Liver (tissue), 9 donors: ENCODE results near the gene KRTAP10-5. TPM values are rescaled to one million over a fixed set of nuclear protein-coding genes. Genes with fewer than 3 reads are reported as not detected.

ENCODE experiments used
- DNase-seq: peaks from one replicate; pipeline ENCODE4 v3.0.0-alpha.2; 2017; ENCODE audit warnings: low spot score
- H3K27ac ChIP-seq, 2 donors: one replicate each; pipeline ENCODE4 v1.7.0; 2013; ENCODE audit warnings: inconsistent platforms in 2 of 2, low read length in 2 of 2, control low read depth in 1 of 2, low read depth in 1 of 2, mild to moderate bottlenecking in 1 of 2
- H3K27me3 ChIP-seq, 4 donors: one replicate each; pipeline versions ENCODE4 v1.6.1 to v1.7.0; 2013; ENCODE audit warnings: low read length in 3 of 4, inconsistent platforms in 1 of 4, mild to moderate bottlenecking in 1 of 4, moderate library complexity in 1 of 4; ENCODE audit not compliant: control insufficient read depth in 4 of 4, insufficient read depth in 4 of 4
- H3K36me3 ChIP-seq, 4 donors: one replicate each; pipeline versions ENCODE4 v1.6.1 to v1.7.0; 2013; ENCODE audit warnings: low read length in 3 of 4, mild to moderate bottlenecking in 3 of 4, low read depth in 1 of 4, moderate library complexity in 1 of 4; ENCODE audit not compliant: control insufficient read depth in 4 of 4, insufficient read depth in 3 of 4
- H3K4me1 ChIP-seq, 4 donors: one replicate each; pipeline versions ENCODE4 v1.6.1 to v1.7.0; 2013; ENCODE audit warnings: low read length in 3 of 4, mild to moderate bottlenecking in 3 of 4, moderate library complexity in 1 of 4; ENCODE audit not compliant: control insufficient read depth in 4 of 4, insufficient read depth in 4 of 4
- H3K4me3 ChIP-seq, 3 donors: one replicate each; pipeline versions ENCODE4 v1.6.1 to v1.7.0; 2013; ENCODE audit warnings: low read length in 3 of 3, control low read depth in 1 of 3, low read depth in 1 of 3, mild to moderate bottlenecking in 1 of 3
- H3K9ac ChIP-seq, 2 donors: one replicate each; pipeline ENCODE4 v1.7.0; 2013; ENCODE audit warnings: low read length in 2 of 2, mild to moderate bottlenecking in 2 of 2, moderate library complexity in 2 of 2, control low read depth in 1 of 2, low read depth in 1 of 2
- H3K9me3 ChIP-seq, 4 donors: one replicate each; pipeline versions ENCODE4 v1.6.1 to v1.7.0; 2013; ENCODE audit warnings: low read length in 3 of 4; ENCODE audit not compliant: control insufficient read depth in 4 of 4
- EGR1 ChIP-seq, 2 donors: IDR thresholded peaks; 2 replicates each; pipeline ENCODE4 v1.6.1; 2016 to 2018; ENCODE audit warnings: antibody characterized with exemption in 2 of 2, low read depth in 2 of 2
- FOXA1 ChIP-seq: IDR thresholded peaks from 2 replicates; pipeline ENCODE4 v1.6.1; 2016; ENCODE audit warnings: antibody characterized with exemption
- FOXA2 ChIP-seq: IDR thresholded peaks from 2 replicates; pipeline ENCODE4 v1.6.1; 2016; ENCODE audit warnings: antibody characterized with exemption
- HNF4A ChIP-seq, 2 donors: conservative IDR thresholded peaks; 2 replicates each; pipeline ENCODE4 v1.6.1; 2016; ENCODE audit warnings: antibody characterized with exemption in 2 of 2, mild to moderate bottlenecking in 2 of 2
- JUND ChIP-seq, 2 donors: IDR thresholded peaks; 2 replicates each; pipeline ENCODE4 v1.6.1; 2016; ENCODE audit warnings: antibody characterized with exemption in 2 of 2
- NR2F2 ChIP-seq: IDR thresholded peaks from 2 replicates; pipeline ENCODE4 v1.6.1; 2016; ENCODE audit warnings: antibody characterized with exemption
- RAD21 ChIP-seq, 2 donors: IDR thresholded peaks; 2 replicates each; pipeline ENCODE4 v1.6.1; 2016; ENCODE audit warnings: antibody characterized with exemption in 2 of 2, mild to moderate bottlenecking in 2 of 2
- RXRA ChIP-seq, 2 donors: IDR thresholded peaks; 2 replicates each; pipeline ENCODE4 v1.6.1; 2017 to 2018; ENCODE audit warnings: antibody characterized with exemption in 2 of 2, mild to moderate bottlenecking in 1 of 2
- SP1 ChIP-seq: IDR thresholded peaks from 2 replicates; pipeline ENCODE4 v1.6.1; 2018; ENCODE audit warnings: antibody characterized with exemption, mild to moderate bottlenecking
- TAF1 ChIP-seq: conservative IDR thresholded peaks from 2 replicates; pipeline ENCODE4 v1.6.1; 2016; ENCODE audit warnings: antibody characterized with exemption, mild to moderate bottlenecking
- YY1 ChIP-seq: IDR thresholded peaks from 2 replicates; pipeline ENCODE4 v1.6.1; 2016; ENCODE audit warnings: antibody characterized with exemption, mild to moderate bottlenecking
- WGBS: extraction: QIAGEN DNeasy Blood & Tissue Kit; methylation state at CpG from one replicate; pipeline ENCODE4 v1.1.7; 2013; 5-methylcytosine and 5-hydroxymethylcytosine counted together
- polyA plus RNA-seq, 2 donors: library from polyadenylated mRNA; stranded (reverse) in 1 of 2; unstranded in 1 of 2; fragments of 200-250 nt in 1 of 2; fragments of >200 nt in 1 of 2; fragmentation: Nextera tagmentation in 1 of 2; extraction: Ambion mirVana in 1 of 2; gene quantifications; one replicate each; pipeline versions ENCODE4 v1.2.1 to v1.2.3, GENCODE V29; 2013 to 2015
- total RNA-seq, 2 donors: library from RNA; depleted of rRNA; stranded (reverse); fragments of >200 nt; gene quantifications; one replicate each; pipeline ENCODE4 v1.2.3, GENCODE V29; 2014
- TF ChIP-seq, protein P1 (sequence below): IDR thresholded peaks from 2 replicates; pipeline ENCODE4 v1.6.1; 2016; ENCODE audit warnings: antibody characterized with exemption
- TF ChIP-seq, protein P2 (sequence below): IDR thresholded peaks from 2 replicates; pipeline ENCODE4 v1.6.1; 2016; ENCODE audit warnings: antibody characterized with exemption
- TF ChIP-seq, protein P3 (sequence below): IDR thresholded peaks from 2 replicates; pipeline ENCODE4 v1.6.1; 2016; ENCODE audit warnings: antibody characterized with exemption, mild to moderate bottlenecking
- TF ChIP-seq, protein P4 (sequence below): fragments of 150-350 bp; IDR thresholded peaks from 2 replicates; pipeline ENCODE4 v1.5.1; 2017; ENCODE audit warnings: improper control_type of control experiment, low read depth, low read length; ENCODE audit not compliant: missing input control
- donor health status: healthy.
- donor health status: healthy.
- donor health status: healthy.
- donor health status: healthy.
- donor health status: healthy.

KRTAP10-5 gene
- total and polyA plus RNA-seq, 4 donors, result not detected

DNA sequence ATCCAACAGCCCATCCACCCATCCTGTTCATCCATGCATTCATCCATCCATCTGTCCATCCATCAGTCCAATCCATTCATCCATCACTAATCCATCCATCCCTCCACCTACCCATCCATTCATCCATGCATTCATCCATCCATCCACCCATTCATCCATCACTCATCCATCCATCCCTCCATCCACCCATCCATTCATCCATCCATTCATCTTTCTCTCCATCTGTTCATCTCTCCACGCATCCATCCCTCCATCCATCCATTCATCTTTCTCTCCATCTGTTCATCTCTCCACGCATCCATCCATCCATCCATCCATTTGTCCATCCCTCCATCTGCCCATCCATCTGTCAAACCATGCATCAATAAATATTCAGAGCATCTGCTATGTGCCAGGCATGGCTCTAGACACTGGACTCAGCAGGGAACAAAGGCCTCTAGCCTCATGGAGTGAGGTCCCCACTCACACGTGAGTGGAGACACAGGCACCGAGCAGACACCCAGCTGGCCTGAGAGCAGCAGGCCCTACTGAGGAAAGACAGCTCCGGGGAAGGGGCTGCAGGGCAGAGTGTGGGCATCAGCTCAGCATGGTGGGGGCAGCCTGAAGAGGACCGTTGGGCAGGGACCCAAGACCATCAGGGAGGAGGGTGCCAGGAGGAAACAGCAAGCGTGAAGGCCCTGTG is 50.0 kb downstream of the KRTAP10-5 start (continued):
- TF ChIP-seq RXRA (IDR thresholded peaks at IDR 0.05) (no peak), RAD21 (IDR thresholded peaks at IDR 0.05) (no peak)

DNA sequence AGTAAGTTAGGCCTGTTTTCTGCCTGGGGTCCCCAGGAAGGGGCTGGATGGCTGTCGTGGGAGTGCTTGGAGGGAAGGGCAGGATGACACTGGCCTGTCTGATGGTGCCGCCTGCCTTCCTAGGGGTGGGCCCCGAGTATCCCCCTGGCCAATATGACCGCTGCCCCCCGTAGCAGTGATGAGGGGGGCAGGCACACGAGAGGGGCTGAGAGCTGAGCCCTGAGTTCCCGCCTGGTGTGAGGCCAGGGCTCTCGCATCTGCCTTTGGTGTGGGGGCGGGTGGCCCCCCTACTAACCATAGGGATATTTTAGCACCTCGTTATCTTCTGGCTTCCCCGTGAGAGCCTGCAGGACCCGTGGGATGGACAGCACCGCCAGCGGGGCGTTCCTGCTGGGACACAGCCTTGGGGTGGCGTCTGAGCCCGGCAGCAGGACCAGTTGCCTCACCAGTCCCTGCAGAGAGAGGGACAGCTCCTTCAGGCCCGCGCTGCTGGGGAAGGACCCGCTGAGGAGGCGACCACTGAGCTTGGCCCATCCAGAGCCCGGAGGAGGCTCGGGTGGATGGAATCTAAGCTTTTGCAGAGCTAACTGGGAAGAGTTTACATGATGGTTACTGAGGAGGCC is 50.8 kb downstream of the KRTAP10-5 start:
- no peaks in the 10 kb centered on the region for H3K27me3 ChIP-seq
- H3K36me3 ChIP-seq, result no peaks in the 10 kb centered on the region
- no peak overlapping the region for H3K27ac ChIP-seq
- no peak for TF ChIP-seq EGR1 (IDR thresholded peaks at IDR 0.05; ENCODE audit: low read depth in 2 of 2)
- TF ChIP-seq RAD21 (IDR thresholded peaks at IDR 0.05), result no peak
- TF ChIP-seq, protein P1, sequence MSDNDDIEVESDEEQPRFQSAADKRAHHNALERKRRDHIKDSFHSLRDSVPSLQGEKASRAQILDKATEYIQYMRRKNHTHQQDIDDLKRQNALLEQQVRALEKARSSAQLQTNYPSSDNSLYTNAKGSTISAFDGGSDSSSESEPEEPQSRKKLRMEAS, result no peak
- TF ChIP-seq NR2F2, result no peak
- no peak for TF ChIP-seq FOXA1
- no peak for TF ChIP-seq SP1
- TF ChIP-seq TAF1, result no peak
- TF ChIP-seq, protein P2, sequence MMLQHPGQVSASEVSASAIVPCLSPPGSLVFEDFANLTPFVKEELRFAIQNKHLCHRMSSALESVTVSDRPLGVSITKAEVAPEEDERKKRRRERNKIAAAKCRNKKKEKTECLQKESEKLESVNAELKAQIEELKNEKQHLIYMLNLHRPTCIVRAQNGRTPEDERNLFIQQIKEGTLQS, result no peak
- TF ChIP-seq, protein P3, sequence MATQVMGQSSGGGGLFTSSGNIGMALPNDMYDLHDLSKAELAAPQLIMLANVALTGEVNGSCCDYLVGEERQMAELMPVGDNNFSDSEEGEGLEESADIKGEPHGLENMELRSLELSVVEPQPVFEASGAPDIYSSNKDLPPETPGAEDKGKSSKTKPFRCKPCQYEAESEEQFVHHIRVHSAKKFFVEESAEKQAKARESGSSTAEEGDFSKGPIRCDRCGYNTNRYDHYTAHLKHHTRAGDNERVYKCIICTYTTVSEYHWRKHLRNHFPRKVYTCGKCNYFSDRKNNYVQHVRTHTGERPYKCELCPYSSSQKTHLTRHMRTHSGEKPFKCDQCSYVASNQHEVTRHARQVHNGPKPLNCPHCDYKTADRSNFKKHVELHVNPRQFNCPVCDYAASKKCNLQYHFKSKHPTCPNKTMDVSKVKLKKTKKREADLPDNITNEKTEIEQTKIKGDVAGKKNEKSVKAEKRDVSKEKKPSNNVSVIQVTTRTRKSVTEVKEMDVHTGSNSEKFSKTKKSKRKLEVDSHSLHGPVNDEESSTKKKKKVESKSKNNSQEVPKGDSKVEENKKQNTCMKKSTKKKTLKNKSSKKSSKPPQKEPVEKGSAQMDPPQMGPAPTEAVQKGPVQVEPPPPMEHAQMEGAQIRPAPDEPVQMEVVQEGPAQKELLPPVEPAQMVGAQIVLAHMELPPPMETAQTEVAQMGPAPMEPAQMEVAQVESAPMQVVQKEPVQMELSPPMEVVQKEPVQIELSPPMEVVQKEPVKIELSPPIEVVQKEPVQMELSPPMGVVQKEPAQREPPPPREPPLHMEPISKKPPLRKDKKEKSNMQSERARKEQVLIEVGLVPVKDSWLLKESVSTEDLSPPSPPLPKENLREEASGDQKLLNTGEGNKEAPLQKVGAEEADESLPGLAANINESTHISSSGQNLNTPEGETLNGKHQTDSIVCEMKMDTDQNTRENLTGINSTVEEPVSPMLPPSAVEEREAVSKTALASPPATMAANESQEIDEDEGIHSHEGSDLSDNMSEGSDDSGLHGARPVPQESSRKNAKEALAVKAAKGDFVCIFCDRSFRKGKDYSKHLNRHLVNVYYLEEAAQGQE, result no peak
- no peak for TF ChIP-seq FOXA2
- no peak for TF ChIP-seq JUND (IDR thresholded peaks at IDR 0.05)
- TF ChIP-seq RXRA (IDR thresholded peaks at IDR 0.05), result no peak
- TF ChIP-seq HNF4A (conservative IDR thresholded peaks at IDR 0.05), result no peak
- TF ChIP-seq YY1, result no peak
- TF ChIP-seq, protein P4, sequence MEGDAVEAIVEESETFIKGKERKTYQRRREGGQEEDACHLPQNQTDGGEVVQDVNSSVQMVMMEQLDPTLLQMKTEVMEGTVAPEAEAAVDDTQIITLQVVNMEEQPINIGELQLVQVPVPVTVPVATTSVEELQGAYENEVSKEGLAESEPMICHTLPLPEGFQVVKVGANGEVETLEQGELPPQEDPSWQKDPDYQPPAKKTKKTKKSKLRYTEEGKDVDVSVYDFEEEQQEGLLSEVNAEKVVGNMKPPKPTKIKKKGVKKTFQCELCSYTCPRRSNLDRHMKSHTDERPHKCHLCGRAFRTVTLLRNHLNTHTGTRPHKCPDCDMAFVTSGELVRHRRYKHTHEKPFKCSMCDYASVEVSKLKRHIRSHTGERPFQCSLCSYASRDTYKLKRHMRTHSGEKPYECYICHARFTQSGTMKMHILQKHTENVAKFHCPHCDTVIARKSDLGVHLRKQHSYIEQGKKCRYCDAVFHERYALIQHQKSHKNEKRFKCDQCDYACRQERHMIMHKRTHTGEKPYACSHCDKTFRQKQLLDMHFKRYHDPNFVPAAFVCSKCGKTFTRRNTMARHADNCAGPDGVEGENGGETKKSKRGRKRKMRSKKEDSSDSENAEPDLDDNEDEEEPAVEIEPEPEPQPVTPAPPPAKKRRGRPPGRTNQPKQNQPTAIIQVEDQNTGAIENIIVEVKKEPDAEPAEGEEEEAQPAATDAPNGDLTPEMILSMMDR, result no peak
- no peak overlapping the region for H3K9ac ChIP-seq
- no peak overlapping the region for H3K4me3 ChIP-seq
- H3K9me3 ChIP-seq, result no peaks in the 10 kb centered on the region
- no peaks in the 10 kb centered on the region for H3K4me1 ChIP-seq
- no peak for DNase-seq
- WGBS, result 76% methylated on average over 23 of the region's 23 CpGs

Other genes with a start within 250 kb of the KRTAP10-5 start
- 10 to 100 TPM; 11.7 to 12.9 TPM for gene CFAP410, start 241.2 kb downstream of the KRTAP10-5 start, total RNA-seq
- gene CFAP410, start 241.2 kb downstream of the KRTAP10-5 start, polyA plus RNA-seq, result 10 to 100 TPM in 1 of 2 donors, 1 to 10 TPM in 1; 7.9 to 16.3 TPM
- 1 to 10 TPM in 1 of 2 donors, under 1 TPM in 1; 0.65 to 1.3 TPM for gene TRPM2, start 227.0 kb downstream of the KRTAP10-5 start, total RNA-seq
- under 1 TPM; 0.43 to 0.61 TPM for gene TRPM2, start 227.0 kb downstream of the KRTAP10-5 start, polyA plus RNA-seq
- 10 to 100 TPM in 1 of 2 donors, 1 to 10 TPM in 1; 3.0 to 14.2 TPM for gene LRRC3, start 125.1 kb downstream of the KRTAP10-5 start, total RNA-seq
- 10 to 100 TPM in 1 of 2 donors, 1 to 10 TPM in 1; 3.9 to 11.1 TPM for gene LRRC3, start 125.1 kb downstream of the KRTAP10-5 start, polyA plus RNA-seq
- not detected for gene KRTAP10-1, start 40.4 kb downstream of the KRTAP10-5 start, total RNA-seq
- gene KRTAP10-1, start 40.4 kb downstream of the KRTAP10-5 start, polyA plus RNA-seq, result not detected
- not detected for gene KRTAP10-2, start 29.1 kb downstream of the KRTAP10-5 start, total RNA-seq
- gene KRTAP10-2, start 29.1 kb downstream of the KRTAP10-5 start, polyA plus RNA-seq, result not detected
- gene KRTAP10-3, start 21.8 kb downstream of the KRTAP10-5 start, total RNA-seq, result not detected
- gene KRTAP10-3, start 21.8 kb downstream of the KRTAP10-5 start, polyA plus RNA-seq, result not detected
- gene KRTAP10-4, start 6.9 kb downstream of the KRTAP10-5 start, total RNA-seq, result not detected
- gene KRTAP10-4, start 6.9 kb downstream of the KRTAP10-5 start, polyA plus RNA-seq, result not detected
- not detected for gene KRTAP10-6, start 11.9 kb upstream of the KRTAP10-5 start, total RNA-seq
- not detected for gene KRTAP10-6, start 11.9 kb upstream of the KRTAP10-5 start, polyA plus RNA-seq
- not detected for gene KRTAP10-7, start 20.0 kb upstream of the KRTAP10-5 start, total RNA-seq
- not detected for gene KRTAP10-7, start 20.0 kb upstream of the KRTAP10-5 start, polyA plus RNA-seq
- gene KRTAP10-8, start 31.5 kb upstream of the KRTAP10-5 start, total RNA-seq, result not detected
- gene KRTAP10-8, start 31.5 kb upstream of the KRTAP10-5 start, polyA plus RNA-seq, result not detected
- not detected for gene KRTAP10-9, start 46.5 kb upstream of the KRTAP10-5 start, total RNA-seq
- gene KRTAP10-9, start 46.5 kb upstream of the KRTAP10-5 start, polyA plus RNA-seq, result not detected
- gene KRTAP10-10, start 56.8 kb upstream of the KRTAP10-5 start, total RNA-seq, result not detected
- gene KRTAP10-10, start 56.8 kb upstream of the KRTAP10-5 start, polyA plus RNA-seq, result not detected
- not detected for gene KRTAP10-11, start 65.8 kb upstream of the KRTAP10-5 start, total RNA-seq
- not detected for gene KRTAP10-11, start 65.8 kb upstream of the KRTAP10-5 start, polyA plus RNA-seq
- gene KRTAP12-4, start 74.1 kb upstream of the KRTAP10-5 start, total RNA-seq, result not detected
- gene KRTAP12-4, start 74.1 kb upstream of the KRTAP10-5 start, polyA plus RNA-seq, result not detected
- gene KRTAP12-3, start 77.3 kb upstream of the KRTAP10-5 start, total RNA-seq, result not detected
- gene KRTAP12-3, start 77.3 kb upstream of the KRTAP10-5 start, polyA plus RNA-seq, result not detected
- gene KRTAP12-2, start 86.3 kb upstream of the KRTAP10-5 start, total RNA-seq, result not detected
- gene KRTAP12-2, start 86.3 kb upstream of the KRTAP10-5 start, polyA plus RNA-seq, result not detected
- gene KRTAP12-1, start 101.6 kb upstream of the KRTAP10-5 start, total RNA-seq, result not detected
- not detected for gene KRTAP12-1, start 101.6 kb upstream of the KRTAP10-5 start, polyA plus RNA-seq
- gene KRTAP10-12, start 116.6 kb upstream of the KRTAP10-5 start, total RNA-seq, result not detected
- gene KRTAP10-12, start 116.6 kb upstream of the KRTAP10-5 start, polyA plus RNA-seq, result not detected
- gene TSPEAR, start 131.0 kb upstream of the KRTAP10-5 start, total RNA-seq, result under 1 TPM in 1 of 2 donors, not detected in 1; under 0.01 TPM
- under 1 TPM; 0.01 to 0.14 TPM for gene TSPEAR, start 131.0 kb upstream of the KRTAP10-5 start, polyA plus RNA-seq
- 10 to 100 TPM; 35.1 to 83.5 TPM for gene UBE2G2, start 221.2 kb upstream of the KRTAP10-5 start, total RNA-seq
- 10 to 100 TPM; 27.4 to 46.6 TPM for gene UBE2G2, start 221.2 kb upstream of the KRTAP10-5 start, polyA plus RNA-seq
- gene SUMO3, start 237.5 kb upstream of the KRTAP10-5 start, total RNA-seq, result 10 to 100 TPM; 35.1 to 39.9 TPM
- 10 to 100 TPM; 41.4 to 51.0 TPM for gene SUMO3, start 237.5 kb upstream of the KRTAP10-5 start, polyA plus RNA-seq